DMS153 treated with DMSO at 0.1 percent for 48 hours (cell line): Measurements from ENCODE around the gene AKAP7.
"Not testable (repeated sequence)": the region's sequence is repeated elsewhere in the genome, so short reads cannot be mapped to it uniquely, and the experiment has no call there.

Source experiments
- DNase-seq: peaks from one replicate; lab custom pipeline; 2025; ENCODE audit not compliant: unreplicated experiment; lab: John Stamatoyannopoulos, UW

Gene AKAP7

GRCh38 chr6:131135244-131136020 is at the start of gene AKAP7:
Gene AKAP7, plus strand, starts transcription at chr6:131135467. Its CDS starts 297 bp downstream, at chr6:131135764.
- DNase-seq: no peak

GRCh38 chr6:131090339-131090738 is 44.9 kb upstream of the AKAP7 start:
- DNase-seq: not testable (repeated sequence)

GRCh38 chr6:131091944-131092343 is 43.3 kb upstream of the AKAP7 start:
- DNase-seq: not testable (repeated sequence)

GRCh38 chr6:131093334-131093733 is 41.9 kb upstream of the AKAP7 start:
- DNase-seq: no peak

- no peak for DNase-seq
Measured at GRCh38 chr6:131096786-131097185, 38.5 kb upstream of the AKAP7 start.

GRCh38 chr6:131101911-131102680 is 33.2 kb upstream of the AKAP7 start:
- DNase-seq: no peak

GRCh38 chr6:131103296-131103695 is 32.0 kb upstream of the AKAP7 start:
- DNase-seq: no peak

GRCh38 chr6:131103901-131104300 is 31.4 kb upstream of the AKAP7 start:
- DNase-seq: no peak

- DNase-seq: no peak
Measured at GRCh38 chr6:131107151-131107550, 28.1 kb upstream of the AKAP7 start.

GRCh38 chr6:131112249-131112648 is 23.0 kb upstream of the AKAP7 start:
- DNase-seq: no peak

GRCh38 chr6:131115651-131116050 is 19.6 kb upstream of the AKAP7 start:
- DNase-seq: no peak

- DNase-seq: no peak
Measured at GRCh38 chr6:131116321-131116720, 18.9 kb upstream of the AKAP7 start.

- DNase-seq: peak; percentile 16
Measured at GRCh38 chr6:131116755-131117360, 18.4 kb upstream of the AKAP7 start.

- no peak for DNase-seq
Measured at GRCh38 chr6:131117878-131118277, 17.4 kb upstream of the AKAP7 start.

GRCh38 chr6:131122007-131122406 is 13.3 kb upstream of the AKAP7 start:
- no peak for DNase-seq

GRCh38 chr6:131122516-131122915 is 12.8 kb upstream of the AKAP7 start:
- DNase-seq: no peak

- no peak for DNase-seq
Measured at GRCh38 chr6:131124336-131125071, 10.8 kb upstream of the AKAP7 start.

GRCh38 chr6:131125431-131125830 is 9.8 kb upstream of the AKAP7 start:
- no peak for DNase-seq

- DNase-seq: no peak
Measured at GRCh38 chr6:131129689-131130553, 5.3 kb upstream of the AKAP7 start.

GRCh38 chr6:131130554-131130940 is 4.7 kb upstream of the AKAP7 start:
- DNase-seq: no peak
